GM21390 (cell line): Measurements from ENCODE around the gene HMG20A.
"Not testable (repeated sequence)": the region's sequence is repeated elsewhere in the genome, so short reads cannot be mapped to it uniquely, and the experiment has no call there.

ENCODE experiments used
- ATAC-seq: cut with Tn5 transposase; IDR thresholded peaks from one replicate; pipeline ENCODE4 v1.9.1; 2021; ENCODE audit not compliant: unreplicated experiment

HMG20A gene

GRCh38 chr15:77406173-77406759 is 14.4 kb upstream of the HMG20A start:
- ATAC-seq = not testable (repeated sequence)

- no peak for ATAC-seq
Measured at GRCh38 chr15:77406846-77407245, 13.8 kb upstream of the HMG20A start.

- ATAC-seq = peak; percentile 55
Measured at GRCh38 chr15:77409259-77410156, 11.2 kb upstream of the HMG20A start.

GRCh38 chr15:77410157-77410500 is 10.6 kb upstream of the HMG20A start:
- ATAC-seq = not testable (repeated sequence)

GRCh38 chr15:77410701-77411618 is 9.7 kb upstream of the HMG20A start:
- no peak for ATAC-seq

- ATAC-seq = no peak
Measured at GRCh38 chr15:77411619-77411976, 9.1 kb upstream of the HMG20A start.

GRCh38 chr15:77412972-77413698 is 7.6 kb upstream of the HMG20A start:
- no peak for ATAC-seq

GRCh38 chr15:77413699-77414349 is 6.9 kb upstream of the HMG20A start:
- ATAC-seq = no peak

- no peak for ATAC-seq
Measured at GRCh38 chr15:77414789-77415442, 5.8 kb upstream of the HMG20A start.

GRCh38 chr15:77415450-77416147 is 5.1 kb upstream of the HMG20A start:
- no peak for ATAC-seq

GRCh38 chr15:77416148-77416455 is 4.6 kb upstream of the HMG20A start:
- ATAC-seq = no peak

- ATAC-seq = no peak
Measured at GRCh38 chr15:77416954-77417353, 3.7 kb upstream of the HMG20A start.

- no peak for ATAC-seq
Measured at GRCh38 chr15:77417602-77418001, 3.1 kb upstream of the HMG20A start.

- ATAC-seq = no peak
Measured at GRCh38 chr15:77418391-77418965, 2.2 kb upstream of the HMG20A start.

- peak; percentile 16 for ATAC-seq
Measured at GRCh38 chr15:77418966-77419835, 1.5 kb upstream of the HMG20A start.

GRCh38 chr15:77419836-77420609 is 665 bp upstream of the HMG20A start, which contains the start of gene PEAK1:
TSS of gene PEAK1 (minus strand) at chr15:77420104. CDS start at chr15:77181926, 238,178 bp downstream.
- peak; percentile 90 for ATAC-seq

- no peak for ATAC-seq
Measured at GRCh38 chr15:77421370-77421700, 647 bp downstream of the HMG20A start.
